Measurements from ENCODE around the gene KRT83.
A peak's percentile ranks its signal among the peaks of the same experiment; 100 is the strongest.
"Not testable (repeated sequence)": the region's sequence is repeated elsewhere in the genome, so short reads cannot be mapped to it uniquely, and the experiment has no call there.

Gene KRT83

DNA sequence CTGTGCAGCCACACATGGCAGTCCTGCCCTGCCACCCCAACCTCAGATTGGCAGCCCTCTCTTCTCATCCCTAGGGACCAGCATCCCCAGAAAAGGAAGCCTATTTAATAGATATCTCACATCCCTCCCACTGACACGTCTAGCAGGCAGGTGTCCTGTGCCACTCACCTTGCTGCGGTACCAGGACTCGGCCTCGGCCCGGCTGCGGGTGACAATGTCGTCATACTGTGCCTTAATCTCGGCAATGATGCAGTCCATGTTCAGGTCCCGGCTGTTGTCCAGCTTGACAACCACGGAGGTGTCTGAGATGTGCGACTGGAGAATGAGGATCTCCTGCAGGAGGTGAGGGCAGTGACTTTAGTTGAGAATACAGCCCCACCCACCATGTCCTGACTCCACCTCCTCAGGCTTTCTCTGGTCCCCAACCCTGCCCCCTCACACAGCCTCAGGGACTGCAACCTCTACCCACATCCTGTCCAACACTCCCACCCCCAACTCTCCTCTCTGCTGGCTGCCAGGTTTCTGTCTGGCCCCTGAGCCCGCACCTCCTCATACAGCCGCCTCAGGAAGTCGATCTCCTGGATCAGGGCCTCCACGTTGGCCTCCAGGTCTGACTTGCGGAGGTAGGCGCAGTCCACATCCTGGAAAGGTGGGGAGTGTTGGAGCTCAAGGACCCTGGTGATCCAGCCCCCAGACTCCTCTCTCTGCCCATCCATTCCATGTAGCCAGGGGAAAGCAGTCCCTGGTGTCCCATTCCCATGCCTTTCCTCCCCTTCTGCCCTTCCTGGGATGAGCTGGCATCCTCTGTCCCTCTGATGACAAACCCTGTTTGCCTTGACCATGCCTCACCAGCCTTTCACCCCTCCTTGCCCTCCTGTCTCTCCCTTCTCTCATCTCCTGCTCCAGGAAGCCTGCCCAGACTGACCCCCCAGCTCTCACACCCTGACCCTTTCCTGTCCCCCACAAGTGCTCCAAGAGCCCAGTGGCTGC, 33.1 kb downstream of the KRT83 start:
- not testable (repeated sequence) for H3K27me3 ChIP-seq (ENCODE audit: control insufficient read depth, insufficient read depth, low read length); H3K4me3 ChIP-seq (ENCODE audit: low read depth, low read length); H3K9ac ChIP-seq (ENCODE audit: low read depth, low read length); H3K9me3 ChIP-seq (ENCODE audit: control insufficient read depth, insufficient read depth, low read length); H3K4me1 ChIP-seq (ENCODE audit: control insufficient read depth, insufficient read depth, low read length); H3K36me3 ChIP-seq (ENCODE audit: control insufficient read depth, insufficient read depth, low read length)

- H3K9me3 ChIP-seq (ENCODE audit: control insufficient read depth, insufficient read depth, low read length); H3K27me3 ChIP-seq (ENCODE audit: control insufficient read depth, insufficient read depth, low read length); H3K36me3 ChIP-seq (ENCODE audit: control insufficient read depth, insufficient read depth, low read length); H3K4me1 ChIP-seq (ENCODE audit: control insufficient read depth, insufficient read depth, low read length); H3K9ac ChIP-seq (ENCODE audit: low read depth, low read length); H3K4me3 ChIP-seq (ENCODE audit: low read depth, low read length): not testable (repeated sequence)
Measured at GRCh38 chr12:52286857-52287785, 34.1 kb downstream of the KRT83 start.

DNA sequence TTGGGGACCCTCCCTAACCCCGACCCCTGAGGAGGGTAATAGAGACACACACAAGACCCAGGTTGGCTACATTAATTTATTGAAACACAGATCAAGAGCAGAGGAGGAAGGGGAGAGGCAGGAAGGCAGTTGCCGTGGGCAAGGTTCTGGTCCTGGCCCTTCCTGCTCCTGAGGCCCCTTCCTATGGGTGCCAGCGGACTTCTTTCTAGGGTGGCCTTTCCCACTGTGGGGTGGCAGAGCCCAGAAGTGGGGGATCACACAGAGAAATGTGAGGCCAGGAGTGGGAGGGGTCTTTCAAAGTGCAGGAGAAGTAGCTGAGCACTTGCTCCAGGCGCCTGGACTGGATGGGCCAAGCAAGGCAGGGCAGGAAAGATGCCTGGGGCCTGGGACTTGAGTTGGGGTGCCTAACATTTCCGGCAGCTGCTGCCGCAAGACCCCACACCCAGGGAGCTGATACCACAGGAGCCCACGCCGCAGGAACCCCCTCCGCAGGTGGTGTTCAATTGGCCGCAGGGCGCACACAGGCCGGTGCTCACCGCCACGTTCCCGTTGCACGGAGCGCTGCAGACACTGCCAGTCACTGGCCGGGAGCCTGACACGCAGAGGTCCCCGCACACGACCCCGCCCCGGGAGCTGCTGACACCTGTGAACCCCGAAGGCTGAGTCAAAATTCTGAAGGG, 35.2 kb downstream of the KRT83 start:
- Histone ChIP-seq H3K4me1 (ENCODE audit: control insufficient read depth, insufficient read depth, low read length) (no peaks in the 10 kb centered on the region), H3K4me3 (ENCODE audit: low read depth, low read length) (no peak overlapping the region), H3K9me3 (ENCODE audit: control insufficient read depth, insufficient read depth, low read length) (no peaks in the 10 kb centered on the region), H3K9ac (ENCODE audit: low read depth, low read length) (no peak overlapping the region), H3K36me3 (ENCODE audit: control insufficient read depth, insufficient read depth, low read length) (no peaks in the 10 kb centered on the region), H3K27me3 (ENCODE audit: control insufficient read depth, insufficient read depth, low read length) (no peaks in the 10 kb centered on the region)

DNA sequence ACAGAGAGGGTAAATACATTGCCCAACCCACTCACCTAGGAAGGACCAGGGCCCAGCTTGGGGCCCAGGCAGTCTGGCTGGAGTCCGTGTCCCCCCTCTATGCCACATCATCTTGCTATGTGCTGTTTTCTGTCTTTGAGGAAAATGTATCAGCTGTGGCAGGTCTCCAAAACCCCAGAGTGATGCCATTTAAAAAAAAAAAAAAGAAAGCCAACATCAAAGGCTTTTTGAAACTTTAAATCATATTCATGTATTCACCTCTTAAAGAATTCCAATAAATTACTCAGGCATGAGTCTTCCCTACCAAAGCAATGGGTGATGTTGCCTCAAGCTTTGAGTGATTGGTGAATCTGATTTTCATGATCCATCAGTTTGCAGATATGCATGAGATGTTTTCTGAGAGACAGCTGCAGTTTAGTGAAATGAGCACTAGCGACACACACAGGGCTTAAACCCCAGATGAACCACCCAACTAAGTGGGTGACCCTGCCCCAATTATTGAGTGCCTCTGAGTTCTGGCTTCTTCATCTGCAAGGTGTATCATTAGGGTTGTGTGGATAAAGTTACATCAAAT, 35.9 kb downstream of the KRT83 start:
- Histone ChIP-seq H3K4me1 (ENCODE audit: control insufficient read depth, insufficient read depth, low read length) (no peaks in the 10 kb centered on the region), H3K27me3 (ENCODE audit: control insufficient read depth, insufficient read depth, low read length) (no peaks in the 10 kb centered on the region), H3K36me3 (ENCODE audit: control insufficient read depth, insufficient read depth, low read length) (no peaks in the 10 kb centered on the region), H3K9ac (ENCODE audit: low read depth, low read length) (no peak overlapping the region), H3K9me3 (ENCODE audit: control insufficient read depth, insufficient read depth, low read length) (no peaks in the 10 kb centered on the region), H3K4me3 (ENCODE audit: low read depth, low read length) (no peak overlapping the region)

GRCh38 chr12:52284562-52285171, 36.5 kb downstream of the KRT83 start:
- Histone ChIP-seq H3K9ac (ENCODE audit: low read depth, low read length) (no peak overlapping the region), H3K9me3 (ENCODE audit: control insufficient read depth, insufficient read depth, low read length) (no peaks in the 10 kb centered on the region), H3K27me3 (ENCODE audit: control insufficient read depth, insufficient read depth, low read length) (no peaks in the 10 kb centered on the region), H3K36me3 (ENCODE audit: control insufficient read depth, insufficient read depth, low read length) (no peaks in the 10 kb centered on the region), H3K4me3 (ENCODE audit: low read depth, low read length) (no peak overlapping the region), H3K4me1 (ENCODE audit: control insufficient read depth, insufficient read depth, low read length) (no peaks in the 10 kb centered on the region)

GRCh38 chr12:52280796-52281560, 40.2 kb downstream of the KRT83 start:
- H3K9ac ChIP-seq (ENCODE audit: low read depth, low read length) = no peak overlapping the region
- H3K27me3 ChIP-seq (ENCODE audit: control insufficient read depth, insufficient read depth, low read length) = peaks cover 21% of the 10 kb centered on the region
- H3K9me3 ChIP-seq (ENCODE audit: control insufficient read depth, insufficient read depth, low read length) = no peaks in the 10 kb centered on the region
- H3K36me3 ChIP-seq (ENCODE audit: control insufficient read depth, insufficient read depth, low read length) = no peaks in the 10 kb centered on the region
- no peaks in the 10 kb centered on the region for H3K4me1 ChIP-seq (ENCODE audit: control insufficient read depth, insufficient read depth, low read length)
- H3K4me3 ChIP-seq (ENCODE audit: low read depth, low read length) = no peak overlapping the region

DNA sequence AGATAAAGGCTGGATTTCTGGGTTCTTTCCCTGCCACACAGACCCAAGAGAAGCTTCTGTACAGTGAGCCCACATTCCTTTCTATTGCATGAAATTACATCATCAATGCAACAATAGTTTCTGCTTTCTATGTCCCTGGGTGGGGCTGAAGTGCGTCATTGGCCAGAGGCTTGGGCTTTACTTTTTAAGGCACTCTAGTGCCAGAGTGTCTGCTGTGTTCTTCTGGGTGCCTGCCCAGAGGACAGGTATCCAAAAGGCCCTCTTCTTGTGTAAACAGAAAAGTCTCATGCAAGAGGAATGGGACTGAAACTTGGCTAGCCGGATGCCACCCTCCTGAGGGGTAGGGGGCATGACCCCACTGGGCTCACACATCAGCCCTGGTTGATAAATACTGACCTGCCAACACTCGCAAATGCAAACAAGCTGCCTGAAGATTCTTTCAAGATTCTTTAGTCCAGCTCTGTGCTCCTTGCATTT, 40.8 kb downstream of the KRT83 start:
- H3K36me3 ChIP-seq (ENCODE audit: control insufficient read depth, insufficient read depth, low read length) = no peaks in the 10 kb centered on the region
- H3K4me1 ChIP-seq (ENCODE audit: control insufficient read depth, insufficient read depth, low read length) = no peaks in the 10 kb centered on the region
- H3K9me3 ChIP-seq (ENCODE audit: control insufficient read depth, insufficient read depth, low read length) = no peaks in the 10 kb centered on the region
- H3K4me3 ChIP-seq (ENCODE audit: low read depth, low read length) = no peak overlapping the region
- H3K27me3 ChIP-seq (ENCODE audit: control insufficient read depth, insufficient read depth, low read length) = peaks cover 21% of the 10 kb centered on the region
- no peak overlapping the region for H3K9ac ChIP-seq (ENCODE audit: low read depth, low read length)

DNA sequence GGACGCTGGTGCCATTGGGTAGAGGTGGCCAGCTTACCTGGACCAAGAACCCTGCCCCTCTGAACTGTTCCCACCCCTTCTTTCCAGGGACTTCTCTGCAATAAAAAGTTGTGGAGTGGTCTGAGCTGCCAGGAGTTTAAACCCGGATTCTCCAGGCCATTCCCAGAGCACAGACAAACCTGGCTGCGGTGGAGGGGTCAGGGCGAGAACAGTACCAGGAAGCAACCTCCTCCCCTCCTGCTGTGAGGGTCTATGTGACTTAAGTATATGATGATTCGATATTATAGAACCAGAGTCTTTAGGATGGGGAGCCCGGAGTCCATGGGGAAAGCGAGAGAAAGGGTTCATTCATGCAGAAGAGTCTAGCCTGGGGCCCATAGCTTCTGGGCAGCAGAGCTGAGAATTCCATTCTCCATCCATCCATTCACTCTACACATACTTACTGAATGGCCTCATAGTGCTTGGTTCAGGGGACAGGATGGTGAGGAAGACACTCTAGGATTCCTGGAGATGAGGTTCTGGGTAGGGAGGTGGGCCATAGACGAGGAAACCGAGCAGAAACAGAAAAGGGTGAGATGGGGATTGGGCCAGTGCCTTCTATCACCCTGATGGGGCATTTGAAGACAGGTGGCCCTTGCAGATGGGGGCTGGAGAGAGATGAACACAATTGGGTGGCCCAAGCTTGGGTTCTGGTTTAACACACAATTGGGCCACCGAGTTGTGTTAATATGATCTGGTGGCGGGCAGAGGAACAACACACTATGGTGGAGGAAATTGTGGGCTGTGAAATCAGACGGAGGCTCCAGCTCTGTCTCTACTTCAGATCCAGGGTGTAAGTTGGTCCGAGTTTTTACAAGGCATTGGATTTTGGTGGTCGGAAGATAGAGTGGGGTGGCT, 41.5 kb downstream of the KRT83 start:
- H3K9ac ChIP-seq (ENCODE audit: low read depth, low read length) = no peak overlapping the region
- H3K27me3 ChIP-seq (ENCODE audit: control insufficient read depth, insufficient read depth, low read length) = peaks cover 21% of the 10 kb centered on the region
- H3K4me1 ChIP-seq (ENCODE audit: control insufficient read depth, insufficient read depth, low read length) = no peaks in the 10 kb centered on the region
- H3K36me3 ChIP-seq (ENCODE audit: control insufficient read depth, insufficient read depth, low read length) = no peaks in the 10 kb centered on the region
- no peaks in the 10 kb centered on the region for H3K9me3 ChIP-seq (ENCODE audit: control insufficient read depth, insufficient read depth, low read length)
- no peak overlapping the region for H3K4me3 ChIP-seq (ENCODE audit: low read depth, low read length)

- H3K27me3 ChIP-seq (ENCODE audit: control insufficient read depth, insufficient read depth, low read length) = peaks cover 21% of the 10 kb centered on the region
- H3K9me3 ChIP-seq (ENCODE audit: control insufficient read depth, insufficient read depth, low read length) = no peaks in the 10 kb centered on the region
- no peaks in the 10 kb centered on the region for H3K36me3 ChIP-seq (ENCODE audit: control insufficient read depth, insufficient read depth, low read length)
- H3K4me3 ChIP-seq (ENCODE audit: low read depth, low read length) = peak overlapping the region; percentile 24
- H3K9ac ChIP-seq (ENCODE audit: low read depth, low read length) = no peak overlapping the region
- H3K4me1 ChIP-seq (ENCODE audit: control insufficient read depth, insufficient read depth, low read length) = no peaks in the 10 kb centered on the region
Measured at GRCh38 chr12:52278575-52279421, 42.4 kb downstream of the KRT83 start.

All from iPS-15b (cell line).